Mesendoderm (in vitro differentiated cells): ENCODE results near the gene PROSER2.

Experiments
- DNase-seq: peaks from one replicate; pipeline ENCODE4 v3.0.0; 2013
- H2AK5ac ChIP-seq: 2 replicates; pipeline ENCODE4 v1.6.1; 2013; ENCODE audit warnings: low read length, inconsistent platforms
- H2BK120ac ChIP-seq: 2 replicates; pipeline ENCODE4 v1.6.1; 2013; ENCODE audit warnings: low read depth, mild to moderate bottlenecking, low read length, moderate library complexity, mixed read lengths
- H2BK15ac ChIP-seq: replicated peaks from 2 replicates; pipeline ENCODE4 v1.6.1; 2013; ENCODE audit warnings: low read depth, mild to moderate bottlenecking, moderate library complexity
- H2BK5ac ChIP-seq: 2 replicates; pipeline ENCODE4 v1.6.1; 2013; ENCODE audit warnings: low read length, inconsistent platforms
- H3K18ac ChIP-seq: 2 replicates; pipeline ENCODE4 v1.6.1; 2013; ENCODE audit warnings: mild to moderate bottlenecking, low read length, mixed read lengths
- H3K23ac ChIP-seq: one replicate; pipeline ENCODE4 v1.6.1; 2013; ENCODE audit warnings: low read length
- H3K27ac ChIP-seq: 2 replicates; pipeline ENCODE4 v1.5.1; 2013; ENCODE audit warnings: low read depth, mild to moderate bottlenecking, inconsistent platforms, low read length, moderate library complexity
- H3K27me3 ChIP-seq: 2 replicates; pipeline ENCODE4 v1.6.1; 2013; ENCODE audit warnings: low read length, control low read depth, mild to moderate bottlenecking, inconsistent platforms; ENCODE audit not compliant: insufficient read depth, poor library complexity
- H3K36me3 ChIP-seq: 2 replicates; pipeline ENCODE4 v1.6.1; 2013; ENCODE audit warnings: low read length, inconsistent platforms; ENCODE audit not compliant: control insufficient read depth, insufficient read depth
- H3K4ac ChIP-seq: one replicate; pipeline ENCODE4 v1.6.1; 2013; ENCODE audit warnings: low read depth, mild to moderate bottlenecking, low read length, moderate library complexity
- H3K4me1 ChIP-seq: 2 replicates; pipeline ENCODE4 v1.6.1; 2013; ENCODE audit warnings: low read depth, low read length, inconsistent platforms; ENCODE audit not compliant: control insufficient read depth
- H3K4me2 ChIP-seq: 2 replicates; pipeline ENCODE4 v1.6.1; 2013; ENCODE audit warnings: low read length
- H3K4me3 ChIP-seq: 2 replicates; pipeline ENCODE4 v1.5.1; 2013; ENCODE audit warnings: mild to moderate bottlenecking, low read length
- H3K56ac ChIP-seq: one replicate; pipeline ENCODE4 v1.6.1; 2013; ENCODE audit warnings: low read length
- H3K79me1 ChIP-seq: 2 replicates; pipeline ENCODE4 v1.6.1; 2013; ENCODE audit warnings: low read length, inconsistent platforms
- H3K79me2 ChIP-seq: 2 replicates; pipeline ENCODE4 v1.6.1; 2013; ENCODE audit warnings: mild to moderate bottlenecking, low read length; ENCODE audit not compliant: control insufficient read depth, insufficient read depth
- H3K9ac ChIP-seq: 2 replicates; pipeline ENCODE4 v1.6.1; 2013; ENCODE audit warnings: low read length, inconsistent platforms
- H4K5ac ChIP-seq: one replicate; pipeline ENCODE4 v1.6.1; 2013; ENCODE audit warnings: low read length
- H4K8ac ChIP-seq: one replicate; pipeline ENCODE4 v1.6.1; 2013; ENCODE audit warnings: low read depth, mild to moderate bottlenecking, control low read depth, low read length, moderate library complexity
- WGBS: extraction: QIAGEN DNeasy Blood & Tissue Kit; methylation state at CpG from one replicate; pipeline ENCODE4 v1.1.7; 2013; ENCODE audit warnings: low lambda C conversion rate, missing lambda C conversion rate; ENCODE audit not compliant: insufficient coverage; ENCODE audit errors: extremely low coverage; 5-methylcytosine and 5-hydroxymethylcytosine counted together

The PROSER2 gene

GRCh38 chr10:11901454-11901832 lies 78.3 kb downstream of the PROSER2 start:
- Histone ChIP-seq H3K18ac (no peak overlapping the region), H3K79me1 (no peaks in the 10 kb centered on the region), H4K8ac (no peak overlapping the region), H3K23ac (no peak overlapping the region), H2BK15ac (no peak overlapping the region), H2AK5ac (no peak overlapping the region), H3K56ac (no peak overlapping the region), H3K4me1 (peaks cover 5% of the 10 kb centered on the region), H3K27ac (no peak overlapping the region), H3K36me3 (no peaks in the 10 kb centered on the region), H3K4me3 (no peak overlapping the region), H3K79me2 (no peaks in the 10 kb centered on the region), H3K27me3 (no peaks in the 10 kb centered on the region), H2BK120ac (no peak overlapping the region), H3K4me2 (no peak overlapping the region), H3K4ac (peak overlapping the region; percentile 82), H3K9ac (no peak overlapping the region), H2BK5ac (no peak overlapping the region), H4K5ac (no peak overlapping the region)
- DNase-seq = no peak
- no CpG with 5 or more reads among the region's 7 CpGs for WGBS

- H3K79me1 ChIP-seq = no peaks in the 10 kb centered on the region
- no peak overlapping the region for H3K18ac ChIP-seq
- peak overlapping the region; percentile 60 for H3K4ac ChIP-seq
- peaks cover 5% of the 10 kb centered on the region for H3K4me1 ChIP-seq
- peak; percentile 65 for DNase-seq
- no peaks in the 10 kb centered on the region for H3K36me3 ChIP-seq
- no peak overlapping the region for H2BK15ac ChIP-seq
- H3K4me3 ChIP-seq = no peak overlapping the region
- no peak overlapping the region for H3K9ac ChIP-seq
- H4K8ac ChIP-seq = no peak overlapping the region
- peak overlapping the region; percentile 3 for H3K56ac ChIP-seq
- no peak overlapping the region for H4K5ac ChIP-seq
- H3K27me3 ChIP-seq = no peaks in the 10 kb centered on the region
- no peaks in the 10 kb centered on the region for H3K79me2 ChIP-seq
- H2BK5ac ChIP-seq = no peak overlapping the region
- no peak overlapping the region for H2BK120ac ChIP-seq
- H3K27ac ChIP-seq = no peak overlapping the region
- no CpG with 5 or more reads among the region's 23 CpGs for WGBS
- no peak overlapping the region for H2AK5ac ChIP-seq
- H3K4me2 ChIP-seq = no peak overlapping the region
- no peak overlapping the region for H3K23ac ChIP-seq
Observed at GRCh38 chr10:11901833-11902475, 78.8 kb downstream of the PROSER2 start.

GRCh38 chr10:11902646-11903045 lies 79.5 kb downstream of the PROSER2 start:
- Histone ChIP-seq H3K79me1 (no peaks in the 10 kb centered on the region), H3K4me2 (no peak overlapping the region), H3K18ac (no peak overlapping the region), H3K79me2 (no peaks in the 10 kb centered on the region), H2BK120ac (no peak overlapping the region), H3K27ac (no peak overlapping the region), H3K56ac (no peak overlapping the region), H2BK15ac (no peak overlapping the region), H4K5ac (no peak overlapping the region), H3K9ac (no peak overlapping the region), H3K27me3 (no peaks in the 10 kb centered on the region), H3K4ac (no peak overlapping the region), H4K8ac (no peak overlapping the region), H3K23ac (no peak overlapping the region), H2BK5ac (no peak overlapping the region), H3K4me3 (no peak overlapping the region), H3K4me1 (peaks cover 5% of the 10 kb centered on the region), H3K36me3 (no peaks in the 10 kb centered on the region), H2AK5ac (no peak overlapping the region)
- no peak for DNase-seq
- WGBS = no CpG with 5 or more reads among the region's 7 CpGs

- H3K27me3 ChIP-seq = no peaks in the 10 kb centered on the region
- H3K27ac ChIP-seq = no peak overlapping the region
- no peaks in the 10 kb centered on the region for H3K79me2 ChIP-seq
- H2AK5ac ChIP-seq = no peak overlapping the region
- no peak overlapping the region for H2BK120ac ChIP-seq
- H2BK5ac ChIP-seq = no peak overlapping the region
- no peak overlapping the region for H4K8ac ChIP-seq
- no peaks in the 10 kb centered on the region for H3K79me1 ChIP-seq
- H3K18ac ChIP-seq = no peak overlapping the region
- peaks cover 2% of the 10 kb centered on the region for H3K4me1 ChIP-seq
- no peak overlapping the region for H3K4me3 ChIP-seq
- no peak overlapping the region for H3K9ac ChIP-seq
- no peak overlapping the region for H4K5ac ChIP-seq
- no peaks in the 10 kb centered on the region for H3K36me3 ChIP-seq
- H3K4ac ChIP-seq = no peak overlapping the region
- no peak overlapping the region for H3K23ac ChIP-seq
- no peak overlapping the region for H3K56ac ChIP-seq
- no CpG with 5 or more reads among the region's 8 CpGs for WGBS
- DNase-seq = no peak
- no peak overlapping the region for H2BK15ac ChIP-seq
- no peak overlapping the region for H3K4me2 ChIP-seq
Observed at GRCh38 chr10:11906714-11907113, 83.6 kb downstream of the PROSER2 start.

GRCh38 chr10:11907914-11908313 lies 84.8 kb downstream of the PROSER2 start:
- no CpG with 5 or more reads among the region's 18 CpGs for WGBS
- H3K56ac ChIP-seq = no peak overlapping the region
- H3K27ac ChIP-seq = no peak overlapping the region
- no peaks in the 10 kb centered on the region for H3K79me1 ChIP-seq
- no peak overlapping the region for H3K4me2 ChIP-seq
- no peak overlapping the region for H2AK5ac ChIP-seq
- no peak for DNase-seq
- no peaks in the 10 kb centered on the region for H3K36me3 ChIP-seq
- no peak overlapping the region for H2BK5ac ChIP-seq
- no peaks in the 10 kb centered on the region for H3K27me3 ChIP-seq
- H2BK15ac ChIP-seq = no peak overlapping the region
- H3K4me1 ChIP-seq = no peaks in the 10 kb centered on the region
- H3K9ac ChIP-seq = no peak overlapping the region
- H3K4me3 ChIP-seq = no peak overlapping the region
- H3K4ac ChIP-seq = no peak overlapping the region
- H4K8ac ChIP-seq = no peak overlapping the region
- H3K18ac ChIP-seq = no peak overlapping the region
- no peaks in the 10 kb centered on the region for H3K79me2 ChIP-seq
- H4K5ac ChIP-seq = no peak overlapping the region
- no peak overlapping the region for H2BK120ac ChIP-seq
- H3K23ac ChIP-seq = no peak overlapping the region

DNA sequence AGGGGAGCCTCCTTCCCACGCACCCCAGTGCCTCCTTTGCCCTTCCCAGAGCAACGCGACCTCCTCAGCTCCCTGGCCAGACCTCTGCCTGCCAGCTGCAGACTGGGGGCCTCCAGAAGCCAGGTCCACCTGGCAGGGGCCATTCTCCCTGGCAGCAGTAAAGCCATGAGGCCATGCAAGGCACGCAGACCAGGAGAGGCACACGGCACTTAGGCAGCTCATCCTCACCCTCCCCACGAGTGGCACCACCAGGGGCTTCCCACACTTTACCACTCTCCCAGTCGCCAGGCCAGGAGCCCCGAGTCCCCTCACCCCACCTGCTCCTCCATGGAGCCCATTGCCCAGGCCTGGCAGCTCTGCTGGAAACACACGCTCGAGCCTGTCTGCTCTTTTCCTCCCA lies 85.4 kb downstream of the PROSER2 start:
- no peak overlapping the region for H3K27ac ChIP-seq
- no peaks in the 10 kb centered on the region for H3K36me3 ChIP-seq
- H3K23ac ChIP-seq = no peak overlapping the region
- H3K4me1 ChIP-seq = no peaks in the 10 kb centered on the region
- DNase-seq = no peak
- no peak overlapping the region for H3K9ac ChIP-seq
- WGBS = no CpG with 5 or more reads among the region's 10 CpGs
- H3K4me3 ChIP-seq = no peak overlapping the region
- H4K8ac ChIP-seq = no peak overlapping the region
- H2BK15ac ChIP-seq = no peak overlapping the region
- H3K56ac ChIP-seq = no peak overlapping the region
- H3K79me2 ChIP-seq = no peaks in the 10 kb centered on the region
- H2BK5ac ChIP-seq = no peak overlapping the region
- H2AK5ac ChIP-seq = no peak overlapping the region
- no peak overlapping the region for H3K18ac ChIP-seq
- no peak overlapping the region for H3K4ac ChIP-seq
- H3K4me2 ChIP-seq = no peak overlapping the region
- no peaks in the 10 kb centered on the region for H3K27me3 ChIP-seq
- no peak overlapping the region for H2BK120ac ChIP-seq
- no peak overlapping the region for H4K5ac ChIP-seq
- no peaks in the 10 kb centered on the region for H3K79me1 ChIP-seq
